AG09319 (cell line): ENCODE measurements around the gene TUT1.
"Not testable (repeated sequence)": the region's sequence is repeated elsewhere in the genome, so short reads cannot be mapped to it uniquely, and the experiment has no call there.

ENCODE experiments used
- DNase-seq: peaks from one replicate; pipeline ENCODE4 v3.0.0-alpha.2; 2010; ENCODE audit warnings: low read depth; ENCODE audit errors: extremely low read depth
- CTCF ChIP-seq: IDR thresholded peaks from 2 replicates; pipeline ENCODE4 v1.5.1; 2011; ENCODE audit warnings: low read depth, mild to moderate bottlenecking, inconsistent platforms, low read length, moderate library complexity

TUT1 gene

DNA sequence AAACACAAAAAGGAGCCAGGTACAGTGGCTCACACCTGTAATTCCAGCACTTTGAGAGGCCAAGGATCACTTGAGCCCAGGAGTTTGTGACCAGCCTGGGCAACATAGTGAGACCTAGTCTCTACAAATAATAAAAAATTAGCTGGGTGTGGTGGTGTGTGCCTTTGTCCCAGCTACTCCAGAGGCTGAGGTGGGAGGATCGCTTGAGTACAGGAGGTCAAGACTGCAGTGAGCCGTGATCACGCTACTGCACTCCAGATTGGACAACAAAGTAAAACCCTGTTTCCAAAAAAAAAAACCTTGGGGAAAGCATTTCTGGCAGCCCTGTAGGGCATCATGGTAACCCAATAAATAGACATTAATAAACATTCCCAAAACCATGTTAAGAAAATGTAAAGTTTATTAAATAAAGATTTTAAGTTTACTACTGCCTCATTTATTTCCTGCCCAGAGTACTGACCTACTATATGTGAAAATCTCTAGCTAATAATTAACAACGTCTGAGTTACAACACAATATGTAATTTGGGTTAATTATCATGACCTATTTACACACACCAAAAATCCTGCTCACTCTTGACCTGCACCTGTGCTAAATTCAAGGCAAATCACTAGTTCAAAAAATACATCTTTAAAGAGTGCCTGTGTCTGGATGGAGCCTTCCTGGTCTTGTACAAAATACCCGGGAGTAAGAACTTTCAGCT, 26.1 kb downstream of the TUT1 start:
- no peak for TF ChIP-seq CTCF
- DNase-seq = no peak

GRCh38 chr11:62561677-62562230, 29.6 kb downstream of the TUT1 start:
- not testable (repeated sequence) for DNase-seq

GRCh38 chr11:62560566-62561103, 30.7 kb downstream of the TUT1 start:
- TF ChIP-seq CTCF = peak; percentile 95
- DNase-seq = peak; percentile 95

- not testable (repeated sequence) for DNase-seq
Observed at GRCh38 chr11:62559626-62560025, 31.7 kb downstream of the TUT1 start.

DNA sequence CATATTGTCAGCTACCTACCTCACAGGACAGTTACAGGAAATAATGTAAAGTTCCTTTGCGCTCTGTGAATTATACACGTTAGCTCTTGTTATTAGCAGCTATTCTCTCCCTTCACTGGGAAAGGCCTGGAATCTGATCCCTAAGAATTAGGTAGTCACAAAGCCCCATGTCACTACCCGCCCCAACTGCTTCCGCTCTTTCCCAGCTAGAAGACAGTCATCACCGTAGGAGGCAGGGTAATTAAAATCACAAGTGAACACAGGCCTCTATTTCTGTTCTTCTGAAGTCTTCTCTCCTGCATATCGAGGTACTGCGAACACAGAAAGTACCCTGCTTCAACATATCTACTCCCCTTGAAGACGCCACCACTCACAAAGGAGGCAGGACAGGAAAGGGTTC, 32.1 kb downstream of the TUT1 start:
- no peak for TF ChIP-seq CTCF
- no peak for DNase-seq

GRCh38 chr11:62558669-62559068, 32.7 kb downstream of the TUT1 start:
- no peak for DNase-seq
- no peak for TF ChIP-seq CTCF

GRCh38 chr11:62556875-62557631, 34.3 kb downstream of the TUT1 start:
- TF ChIP-seq CTCF = no peak
- DNase-seq = no peak

DNA sequence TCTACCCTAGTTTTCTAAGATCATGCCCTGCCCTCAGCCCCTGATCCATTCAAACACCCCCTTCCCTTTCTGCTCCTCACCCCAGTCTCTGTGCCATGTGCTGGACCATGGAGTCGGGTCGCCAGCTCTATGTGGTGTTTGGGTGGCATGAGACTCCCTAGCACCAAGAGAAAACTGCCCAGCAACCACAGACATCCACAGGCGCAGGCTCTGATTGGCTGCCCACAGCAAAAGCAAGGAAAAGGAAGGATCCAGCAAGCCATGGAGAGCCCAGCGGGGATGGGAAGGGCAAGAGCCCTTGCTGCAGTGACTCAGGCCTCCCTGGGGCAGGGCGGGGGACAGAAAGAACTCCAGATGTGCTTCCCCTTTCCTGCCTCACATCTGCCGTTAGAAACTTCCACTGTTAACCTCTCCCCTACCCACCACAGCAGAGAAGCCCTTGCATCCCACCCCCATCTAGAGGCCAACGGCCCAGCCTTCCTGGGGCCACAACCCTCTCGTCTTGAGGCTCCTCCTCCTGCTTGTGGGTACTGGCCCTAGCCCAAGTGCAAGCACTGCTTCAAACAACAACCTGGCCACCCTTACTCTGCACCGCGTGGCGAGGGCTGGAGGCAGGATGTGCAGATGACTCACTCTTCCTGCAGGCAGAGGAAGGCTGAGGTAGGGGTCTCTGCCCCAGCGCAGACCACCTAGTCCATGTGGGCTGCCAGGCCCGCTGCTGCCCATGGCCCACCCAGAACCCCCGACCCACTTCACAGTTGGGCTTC, 35.0 kb downstream of the TUT1 start:
- DNase-seq = peak; percentile 91
- no peak for TF ChIP-seq CTCF
